ENCODE measurements around the gene OTOG.

OTOG gene

DNA sequence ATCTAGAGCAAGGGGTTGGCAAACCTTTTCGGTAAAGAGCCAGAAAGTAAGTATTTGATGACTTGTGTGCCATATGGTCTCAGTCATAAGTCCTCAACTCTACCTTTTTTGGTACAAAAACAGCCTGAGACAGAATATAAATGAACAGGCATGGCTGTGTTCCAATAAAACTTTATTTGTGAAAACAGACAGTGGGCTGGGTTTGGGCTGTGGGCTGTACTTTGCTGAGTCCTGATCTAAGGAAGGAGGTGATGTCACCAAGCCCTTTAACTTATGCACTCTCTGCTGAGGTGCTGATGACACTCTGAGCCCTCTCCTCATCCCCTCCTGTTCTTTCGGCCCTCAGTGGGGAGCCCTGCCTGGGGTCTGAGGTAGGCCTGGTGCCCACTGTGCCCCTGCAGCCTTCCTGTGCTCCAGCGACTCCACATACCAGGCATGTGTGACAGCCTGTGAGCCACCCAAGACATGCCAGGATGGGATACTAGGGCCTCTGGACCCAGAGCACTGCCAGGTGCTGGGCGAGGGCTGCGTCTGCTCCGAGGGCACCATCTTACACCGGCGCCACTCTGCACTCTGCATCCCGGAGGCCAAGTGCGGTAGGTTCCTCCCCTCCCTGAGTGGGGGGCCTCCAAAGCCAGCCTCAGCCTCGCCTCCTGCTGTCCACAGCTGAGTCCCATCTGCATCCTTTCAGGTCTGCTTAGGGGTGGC, 86.4 kb downstream of the OTOG start:
- no peak overlapping the region for H3K27ac ChIP-seq (replicated peaks)
- H3K4me3 ChIP-seq (replicated peaks; ENCODE audit: insufficient read depth, low read length): no peak overlapping the region
- DNase-seq (ENCODE audit: low read depth in 1 of 2, low spot score in 1 of 2): no peak
- TF ChIP-seq SPI1 (IDR thresholded peaks at IDR 0.05; ENCODE audit: borderline replicate concordance, low read depth) (no peak), POLR2AphosphoS5 (IDR thresholded peaks at IDR 0.05; ENCODE audit: low read depth) (no peak), GABPA (IDR thresholded peaks at IDR 0.05; ENCODE audit: low read depth) (no peak)
- TF ChIP-seq, protein P1, sequence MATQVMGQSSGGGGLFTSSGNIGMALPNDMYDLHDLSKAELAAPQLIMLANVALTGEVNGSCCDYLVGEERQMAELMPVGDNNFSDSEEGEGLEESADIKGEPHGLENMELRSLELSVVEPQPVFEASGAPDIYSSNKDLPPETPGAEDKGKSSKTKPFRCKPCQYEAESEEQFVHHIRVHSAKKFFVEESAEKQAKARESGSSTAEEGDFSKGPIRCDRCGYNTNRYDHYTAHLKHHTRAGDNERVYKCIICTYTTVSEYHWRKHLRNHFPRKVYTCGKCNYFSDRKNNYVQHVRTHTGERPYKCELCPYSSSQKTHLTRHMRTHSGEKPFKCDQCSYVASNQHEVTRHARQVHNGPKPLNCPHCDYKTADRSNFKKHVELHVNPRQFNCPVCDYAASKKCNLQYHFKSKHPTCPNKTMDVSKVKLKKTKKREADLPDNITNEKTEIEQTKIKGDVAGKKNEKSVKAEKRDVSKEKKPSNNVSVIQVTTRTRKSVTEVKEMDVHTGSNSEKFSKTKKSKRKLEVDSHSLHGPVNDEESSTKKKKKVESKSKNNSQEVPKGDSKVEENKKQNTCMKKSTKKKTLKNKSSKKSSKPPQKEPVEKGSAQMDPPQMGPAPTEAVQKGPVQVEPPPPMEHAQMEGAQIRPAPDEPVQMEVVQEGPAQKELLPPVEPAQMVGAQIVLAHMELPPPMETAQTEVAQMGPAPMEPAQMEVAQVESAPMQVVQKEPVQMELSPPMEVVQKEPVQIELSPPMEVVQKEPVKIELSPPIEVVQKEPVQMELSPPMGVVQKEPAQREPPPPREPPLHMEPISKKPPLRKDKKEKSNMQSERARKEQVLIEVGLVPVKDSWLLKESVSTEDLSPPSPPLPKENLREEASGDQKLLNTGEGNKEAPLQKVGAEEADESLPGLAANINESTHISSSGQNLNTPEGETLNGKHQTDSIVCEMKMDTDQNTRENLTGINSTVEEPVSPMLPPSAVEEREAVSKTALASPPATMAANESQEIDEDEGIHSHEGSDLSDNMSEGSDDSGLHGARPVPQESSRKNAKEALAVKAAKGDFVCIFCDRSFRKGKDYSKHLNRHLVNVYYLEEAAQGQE (IDR thresholded peaks at IDR 0.05; ENCODE audit: insufficient replicate concordance, low read depth): no peak
- TF ChIP-seq, protein P2, sequence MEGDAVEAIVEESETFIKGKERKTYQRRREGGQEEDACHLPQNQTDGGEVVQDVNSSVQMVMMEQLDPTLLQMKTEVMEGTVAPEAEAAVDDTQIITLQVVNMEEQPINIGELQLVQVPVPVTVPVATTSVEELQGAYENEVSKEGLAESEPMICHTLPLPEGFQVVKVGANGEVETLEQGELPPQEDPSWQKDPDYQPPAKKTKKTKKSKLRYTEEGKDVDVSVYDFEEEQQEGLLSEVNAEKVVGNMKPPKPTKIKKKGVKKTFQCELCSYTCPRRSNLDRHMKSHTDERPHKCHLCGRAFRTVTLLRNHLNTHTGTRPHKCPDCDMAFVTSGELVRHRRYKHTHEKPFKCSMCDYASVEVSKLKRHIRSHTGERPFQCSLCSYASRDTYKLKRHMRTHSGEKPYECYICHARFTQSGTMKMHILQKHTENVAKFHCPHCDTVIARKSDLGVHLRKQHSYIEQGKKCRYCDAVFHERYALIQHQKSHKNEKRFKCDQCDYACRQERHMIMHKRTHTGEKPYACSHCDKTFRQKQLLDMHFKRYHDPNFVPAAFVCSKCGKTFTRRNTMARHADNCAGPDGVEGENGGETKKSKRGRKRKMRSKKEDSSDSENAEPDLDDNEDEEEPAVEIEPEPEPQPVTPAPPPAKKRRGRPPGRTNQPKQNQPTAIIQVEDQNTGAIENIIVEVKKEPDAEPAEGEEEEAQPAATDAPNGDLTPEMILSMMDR (IDR thresholded peaks at IDR 0.05; ENCODE audit: insufficient read depth, low read length): no peak
- H3K27me3 ChIP-seq (ENCODE audit: insufficient read depth, poor library complexity, severe bottlenecking): no peaks in the 10 kb centered on the region

DNA sequence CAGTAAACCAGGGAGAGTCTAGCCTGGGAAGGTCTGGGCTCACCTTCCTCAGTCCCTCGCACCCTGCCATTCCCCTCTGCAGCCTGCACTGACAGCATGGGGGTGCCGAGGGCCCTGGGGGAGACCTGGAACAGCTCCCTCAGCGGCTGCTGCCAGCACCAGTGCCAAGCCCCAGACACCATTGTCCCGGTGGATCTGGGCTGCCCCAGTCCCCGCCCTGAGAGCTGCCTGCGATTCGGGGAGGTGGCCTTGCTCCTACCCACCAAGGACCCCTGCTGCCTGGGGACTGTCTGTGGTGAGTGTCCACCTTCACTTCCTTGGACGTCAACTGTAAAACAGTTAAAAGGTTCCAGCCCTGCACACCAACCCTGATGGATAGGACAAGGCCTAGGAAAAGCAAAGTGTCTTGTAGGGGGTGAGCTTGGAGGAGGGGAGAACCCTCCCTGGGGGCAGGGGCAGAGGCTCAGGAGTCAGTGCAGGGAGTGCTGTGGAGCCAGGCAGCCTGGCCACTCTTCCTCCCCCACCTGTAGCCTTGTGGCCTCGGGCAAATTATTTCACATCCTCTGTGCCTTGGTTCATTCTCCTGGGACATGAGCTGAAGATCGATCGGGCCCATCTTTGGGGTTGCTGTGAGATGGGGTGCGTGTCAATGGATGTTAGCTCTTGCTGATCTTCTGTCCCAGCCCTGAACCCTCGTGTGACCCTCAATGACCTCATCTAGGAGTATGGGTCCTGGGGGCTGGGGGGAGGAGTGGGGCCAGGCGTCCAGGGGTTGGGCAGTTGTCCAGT, 87.1 kb downstream of the OTOG start:
- no peak for DNase-seq (ENCODE audit: low read depth in 1 of 2, low spot score in 1 of 2)
- Histone ChIP-seq H3K27me3 (ENCODE audit: insufficient read depth, poor library complexity, severe bottlenecking) (no peaks in the 10 kb centered on the region), H3K27ac (replicated peaks) (no peak overlapping the region), H3K4me3 (replicated peaks; ENCODE audit: insufficient read depth, low read length) (no peak overlapping the region)
- TF ChIP-seq, protein P2 (IDR thresholded peaks at IDR 0.05; ENCODE audit: insufficient read depth, low read length): no peak
- TF ChIP-seq GABPA (IDR thresholded peaks at IDR 0.05; ENCODE audit: low read depth) (no peak), POLR2AphosphoS5 (IDR thresholded peaks at IDR 0.05; ENCODE audit: low read depth) (no peak), SPI1 (IDR thresholded peaks at IDR 0.05; ENCODE audit: borderline replicate concordance, low read depth) (no peak)
- TF ChIP-seq, protein P1 (IDR thresholded peaks at IDR 0.05; ENCODE audit: insufficient replicate concordance, low read depth): no peak

DNA sequence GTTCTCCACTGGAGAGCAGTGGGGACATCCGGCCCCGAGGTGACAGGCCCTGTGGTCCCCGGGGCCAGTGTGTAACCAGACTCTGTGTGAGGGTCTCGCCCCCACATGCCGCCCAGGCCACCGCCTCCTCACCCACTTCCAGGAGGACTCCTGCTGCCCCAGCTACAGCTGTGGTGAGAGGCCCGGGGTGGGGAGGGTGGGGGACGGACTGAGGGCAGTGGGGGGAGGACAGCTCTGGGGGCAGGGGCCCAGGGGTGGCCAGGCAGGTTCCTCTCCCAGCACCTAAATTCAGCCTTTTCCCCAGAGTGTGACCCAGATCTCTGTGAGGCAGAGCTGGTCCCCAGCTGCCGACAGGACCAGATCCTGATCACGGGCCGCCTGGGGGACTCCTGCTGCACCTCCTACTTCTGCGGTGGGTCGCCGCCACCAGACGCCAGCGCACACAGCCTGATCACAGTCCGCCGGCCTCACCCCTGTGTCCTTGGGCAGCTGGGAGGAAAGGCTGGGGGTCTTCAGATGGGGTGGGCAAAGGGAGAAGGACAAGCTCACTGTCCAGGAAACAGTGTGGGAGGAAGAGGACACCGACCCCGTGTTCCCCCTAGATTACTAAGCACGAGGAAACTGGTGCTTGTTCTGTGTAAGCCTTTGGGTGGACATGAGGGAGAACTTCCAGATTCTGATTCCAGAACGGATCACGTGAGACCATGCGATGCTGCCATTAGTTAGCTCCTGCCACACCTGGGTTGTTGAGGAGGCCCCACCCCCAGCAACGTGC, 87.9 kb downstream of the OTOG start:
- Histone ChIP-seq H3K27ac (replicated peaks) (no peak overlapping the region), H3K27me3 (ENCODE audit: insufficient read depth, poor library complexity, severe bottlenecking) (no peaks in the 10 kb centered on the region), H3K4me3 (replicated peaks; ENCODE audit: insufficient read depth, low read length) (no peak overlapping the region)
- no peak for TF ChIP-seq SPI1 (IDR thresholded peaks at IDR 0.05; ENCODE audit: borderline replicate concordance, low read depth)
- TF ChIP-seq, protein P1 (IDR thresholded peaks at IDR 0.05; ENCODE audit: insufficient replicate concordance, low read depth): no peak
- TF ChIP-seq GABPA (IDR thresholded peaks at IDR 0.05; ENCODE audit: low read depth): no peak
- no peak for TF ChIP-seq POLR2AphosphoS5 (IDR thresholded peaks at IDR 0.05; ENCODE audit: low read depth)
- TF ChIP-seq, protein P2 (IDR thresholded peaks at IDR 0.05; ENCODE audit: insufficient read depth, low read length): no peak
- DNase-seq (ENCODE audit: low read depth in 1 of 2, low spot score in 1 of 2): no peak

Measured in HL-60 (cell line).